Neural progenitor cell (in vitro differentiated cells): ENCODE data around the gene PCDH1.

Source experiments
- EZH2 ChIP-seq: fragments of 200-600 bp; sonication (generic); IDR thresholded peaks from 2 replicates; pipeline ENCODE4 v1.6.1; 2017; ENCODE audit warnings: antibody characterized with exemption, mild to moderate bottlenecking, moderate library complexity
- TF ChIP-seq, protein P1 (sequence below): fragments of 200-600 bp; sonication (generic); IDR thresholded peaks from 2 replicates; pipeline ENCODE4 v1.5.1; 2017; ENCODE audit warnings: antibody characterized with exemption, mild to moderate bottlenecking

DNA sequence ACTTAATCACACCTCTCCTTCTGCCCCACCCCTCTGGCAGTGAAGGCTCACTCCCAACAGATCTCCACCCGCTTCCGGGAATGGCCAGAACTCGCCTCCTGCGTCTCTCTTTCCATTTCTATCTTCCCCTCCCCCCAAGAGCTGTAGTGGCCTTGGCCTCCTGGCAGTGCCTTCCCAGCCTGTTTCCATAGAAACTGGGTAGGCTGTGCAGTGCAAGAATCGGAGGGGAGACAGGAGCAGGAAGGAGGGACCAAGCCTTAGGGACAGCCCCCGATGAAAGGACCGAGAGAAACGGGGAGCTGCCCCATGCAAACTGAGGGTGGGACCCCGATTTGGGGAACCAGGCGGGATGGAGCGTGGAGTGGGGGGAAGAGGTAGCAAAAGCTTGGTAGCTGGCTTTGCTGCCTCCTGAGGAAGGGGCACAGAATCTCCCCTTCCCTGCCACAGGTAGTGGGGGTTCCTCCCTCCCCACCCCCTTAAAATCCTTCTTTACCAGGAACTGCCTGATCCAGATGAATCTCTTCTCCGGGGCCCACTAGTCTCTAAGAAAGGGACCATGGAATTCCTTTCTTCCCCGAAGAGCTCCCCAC is 4.5 kb upstream of the PCDH1 start:
- TF ChIP-seq, protein P1, sequence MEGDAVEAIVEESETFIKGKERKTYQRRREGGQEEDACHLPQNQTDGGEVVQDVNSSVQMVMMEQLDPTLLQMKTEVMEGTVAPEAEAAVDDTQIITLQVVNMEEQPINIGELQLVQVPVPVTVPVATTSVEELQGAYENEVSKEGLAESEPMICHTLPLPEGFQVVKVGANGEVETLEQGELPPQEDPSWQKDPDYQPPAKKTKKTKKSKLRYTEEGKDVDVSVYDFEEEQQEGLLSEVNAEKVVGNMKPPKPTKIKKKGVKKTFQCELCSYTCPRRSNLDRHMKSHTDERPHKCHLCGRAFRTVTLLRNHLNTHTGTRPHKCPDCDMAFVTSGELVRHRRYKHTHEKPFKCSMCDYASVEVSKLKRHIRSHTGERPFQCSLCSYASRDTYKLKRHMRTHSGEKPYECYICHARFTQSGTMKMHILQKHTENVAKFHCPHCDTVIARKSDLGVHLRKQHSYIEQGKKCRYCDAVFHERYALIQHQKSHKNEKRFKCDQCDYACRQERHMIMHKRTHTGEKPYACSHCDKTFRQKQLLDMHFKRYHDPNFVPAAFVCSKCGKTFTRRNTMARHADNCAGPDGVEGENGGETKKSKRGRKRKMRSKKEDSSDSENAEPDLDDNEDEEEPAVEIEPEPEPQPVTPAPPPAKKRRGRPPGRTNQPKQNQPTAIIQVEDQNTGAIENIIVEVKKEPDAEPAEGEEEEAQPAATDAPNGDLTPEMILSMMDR: no peak
- TF ChIP-seq EZH2: no peak
